Thoracic aorta (tissue), 2 donors: ENCODE data around the gene XPR1. TPM values are rescaled to one million over a fixed set of nuclear protein-coding genes. Genes with fewer than 3 reads are reported as not detected.

ENCODE experiments used
- ATAC-seq: fragments of 150-250 bp; one replicate; pipeline ENCODE4 v1.8.0; 2017; ENCODE audit warnings: low read depth; ENCODE audit not compliant: insufficient number of reproducible peaks, low FRiP score
- DNase-seq: peaks from one replicate; pipeline ENCODE4 v3.0.0-alpha.2; 2020; ENCODE audit warnings: low spot score
- H3K27ac ChIP-seq, 2 donors: fragments of 200-600 bp; sonication (generic); 1 replicate in 1 of 2; 2 replicates in 1 of 2; pipeline ENCODE4 v1.5.1; 2016; ENCODE audit warnings: mild to moderate bottlenecking in 2 of 2, moderate library complexity in 2 of 2
- H3K27me3 ChIP-seq: fragments of 200-600 bp; sonication (generic); replicated peaks from 2 replicates; pipeline ENCODE4 v1.6.0; 2016; ENCODE audit warnings: mild to moderate bottlenecking; ENCODE audit not compliant: insufficient read depth
- H3K36me3 ChIP-seq: fragments of 200-600 bp; sonication (generic); one replicate; pipeline ENCODE4 v1.5.1; 2016
- H3K4me1 ChIP-seq, 2 donors: fragments of 200-600 bp; sonication (generic); 1 replicate in 1 of 2; 2 replicates in 1 of 2; pipeline versions ENCODE4 v1.5.1 to v1.6.0; 2016; ENCODE audit warnings: low read depth in 2 of 2, mild to moderate bottlenecking in 1 of 2; ENCODE audit not compliant: control insufficient read depth in 1 of 2
- H3K4me3 ChIP-seq: fragments of 200-600 bp; sonication (generic); 2 replicates; pipeline ENCODE4 v1.5.1; 2016; ENCODE audit warnings: mild to moderate bottlenecking
- H3K9me3 ChIP-seq: fragments of 200-600 bp; sonication (generic); 2 replicates; pipeline ENCODE4 v1.5.1; 2016
- total RNA-seq, 2 donors: library from RNA; depleted of rRNA; stranded (reverse); fragments of >200 nt; gene quantifications; one replicate each; pipeline versions ENCODE4 v1.1.0 to v1.2.3, GENCODE V29; 2016
- TF ChIP-seq, protein P1 (sequence below): fragments of 200-600 bp; sonication (generic); IDR thresholded peaks from one replicate; pipeline ENCODE4 v1.5.1; 2019; ENCODE audit warnings: antibody characterized with exemption

XPR1 gene
- total RNA-seq, 2 donors from 2014 or later, result 29.1 to 42.8 TPM

DNA sequence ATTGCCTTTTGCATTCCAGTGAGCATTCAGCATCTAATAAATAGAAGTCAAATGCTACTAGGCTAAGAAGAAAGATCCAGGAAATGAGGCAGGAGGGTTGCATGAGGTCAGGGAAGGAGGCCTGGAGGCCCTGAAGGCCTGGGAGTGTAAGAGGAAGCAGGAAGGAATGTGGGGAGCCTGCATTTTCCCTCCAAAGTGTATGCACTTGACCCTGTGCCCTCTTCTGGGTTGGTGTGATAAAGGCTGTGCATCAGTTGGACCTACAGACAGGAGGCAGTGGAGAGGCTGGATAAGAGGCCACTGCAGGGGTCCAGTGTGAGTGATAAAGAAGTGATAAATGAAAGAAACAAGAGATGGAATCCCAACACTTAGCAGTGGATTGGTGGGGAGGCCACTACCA is 301.3 kb downstream of the XPR1 start:
- ATAC-seq, result no peak
- Histone ChIP-seq H3K4me1 (no peaks in the 10 kb centered on the region), H3K27me3 (no peaks in the 10 kb centered on the region), H3K9me3 (no peaks in the 10 kb centered on the region), H3K36me3 (peaks cover 14% of the 10 kb centered on the region), H3K4me3 (no peak overlapping the region), H3K27ac (no peak overlapping the region)
- TF ChIP-seq, protein P1, sequence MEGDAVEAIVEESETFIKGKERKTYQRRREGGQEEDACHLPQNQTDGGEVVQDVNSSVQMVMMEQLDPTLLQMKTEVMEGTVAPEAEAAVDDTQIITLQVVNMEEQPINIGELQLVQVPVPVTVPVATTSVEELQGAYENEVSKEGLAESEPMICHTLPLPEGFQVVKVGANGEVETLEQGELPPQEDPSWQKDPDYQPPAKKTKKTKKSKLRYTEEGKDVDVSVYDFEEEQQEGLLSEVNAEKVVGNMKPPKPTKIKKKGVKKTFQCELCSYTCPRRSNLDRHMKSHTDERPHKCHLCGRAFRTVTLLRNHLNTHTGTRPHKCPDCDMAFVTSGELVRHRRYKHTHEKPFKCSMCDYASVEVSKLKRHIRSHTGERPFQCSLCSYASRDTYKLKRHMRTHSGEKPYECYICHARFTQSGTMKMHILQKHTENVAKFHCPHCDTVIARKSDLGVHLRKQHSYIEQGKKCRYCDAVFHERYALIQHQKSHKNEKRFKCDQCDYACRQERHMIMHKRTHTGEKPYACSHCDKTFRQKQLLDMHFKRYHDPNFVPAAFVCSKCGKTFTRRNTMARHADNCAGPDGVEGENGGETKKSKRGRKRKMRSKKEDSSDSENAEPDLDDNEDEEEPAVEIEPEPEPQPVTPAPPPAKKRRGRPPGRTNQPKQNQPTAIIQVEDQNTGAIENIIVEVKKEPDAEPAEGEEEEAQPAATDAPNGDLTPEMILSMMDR, result no peak
- DNase-seq, result no peak

DNA sequence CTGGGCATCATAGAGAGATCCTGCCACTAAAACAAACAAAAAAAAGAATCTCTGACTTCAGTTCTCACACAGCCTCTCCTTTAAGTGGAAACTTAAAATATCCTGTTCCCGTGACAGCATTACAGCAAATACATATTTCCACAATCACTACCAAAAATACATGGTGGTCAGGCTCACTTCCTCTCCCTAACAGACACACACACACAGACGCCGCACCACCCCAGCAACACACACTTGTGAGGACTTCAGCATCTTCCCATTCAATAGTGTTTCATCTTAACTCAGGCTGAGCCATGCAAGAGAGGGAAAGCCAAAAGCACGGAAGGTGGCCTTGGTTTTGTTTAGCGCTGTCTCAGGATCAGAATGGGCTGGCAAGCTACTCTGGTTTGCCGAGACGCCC is 302.7 kb downstream of the XPR1 start:
- H3K27ac ChIP-seq, result no peak overlapping the region
- H3K36me3 ChIP-seq, result peaks cover 11% of the 10 kb centered on the region
- no peaks in the 10 kb centered on the region for H3K27me3 ChIP-seq
- ATAC-seq, result no peak
- TF ChIP-seq, protein P1, result no peak
- DNase-seq, result no peak
- H3K9me3 ChIP-seq, result no peaks in the 10 kb centered on the region
- no peaks in the 10 kb centered on the region for H3K4me1 ChIP-seq
- H3K4me3 ChIP-seq, result no peak overlapping the region

DNA sequence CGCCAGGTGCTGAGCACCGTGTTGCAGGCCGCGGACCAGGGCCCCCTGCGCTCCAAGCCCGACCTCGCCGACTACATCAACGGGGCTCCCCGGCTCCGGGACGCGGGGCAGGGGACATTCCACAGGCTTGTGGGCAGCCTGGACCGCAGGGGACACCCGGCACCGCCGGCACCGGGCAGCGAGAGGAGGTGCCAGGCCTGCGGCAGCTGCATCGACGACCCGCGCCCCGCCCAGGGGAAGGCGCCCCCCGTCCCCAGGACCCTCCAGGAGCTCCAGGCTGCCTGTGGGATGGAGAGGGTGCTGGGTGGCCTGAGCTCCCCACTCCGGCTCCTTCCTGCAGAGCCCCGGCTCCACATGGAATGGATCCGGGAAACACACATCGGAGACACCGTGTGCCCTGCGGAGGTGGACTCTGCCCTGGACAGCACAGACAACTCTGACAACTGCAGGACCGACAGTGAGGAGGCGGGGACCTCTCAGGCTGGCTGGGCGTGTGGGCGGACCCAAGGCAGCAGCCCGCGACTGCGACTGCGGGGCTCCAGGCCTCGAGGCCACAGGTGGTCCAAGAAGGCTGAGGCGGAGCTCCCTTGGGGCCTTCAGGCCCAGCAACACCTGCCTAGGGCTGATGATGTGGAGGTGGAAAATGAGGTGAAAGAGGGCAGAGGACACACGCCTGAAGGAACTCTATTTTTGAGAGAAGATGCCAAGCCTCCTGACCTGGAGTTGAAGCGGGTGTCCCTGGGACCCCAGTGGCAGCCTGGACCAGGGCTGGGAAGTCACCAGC is 303.7 kb downstream of the XPR1 start:
- Histone ChIP-seq H3K4me3 (no peak overlapping the region), H3K27ac (no peak overlapping the region), H3K27me3 (no peaks in the 10 kb centered on the region), H3K9me3 (no peaks in the 10 kb centered on the region), H3K36me3 (peaks cover 11% of the 10 kb centered on the region), H3K4me1 (no peaks in the 10 kb centered on the region)
- DNase-seq (no peak), ATAC-seq (no peak)
- TF ChIP-seq, protein P1, result no peak

DNA sequence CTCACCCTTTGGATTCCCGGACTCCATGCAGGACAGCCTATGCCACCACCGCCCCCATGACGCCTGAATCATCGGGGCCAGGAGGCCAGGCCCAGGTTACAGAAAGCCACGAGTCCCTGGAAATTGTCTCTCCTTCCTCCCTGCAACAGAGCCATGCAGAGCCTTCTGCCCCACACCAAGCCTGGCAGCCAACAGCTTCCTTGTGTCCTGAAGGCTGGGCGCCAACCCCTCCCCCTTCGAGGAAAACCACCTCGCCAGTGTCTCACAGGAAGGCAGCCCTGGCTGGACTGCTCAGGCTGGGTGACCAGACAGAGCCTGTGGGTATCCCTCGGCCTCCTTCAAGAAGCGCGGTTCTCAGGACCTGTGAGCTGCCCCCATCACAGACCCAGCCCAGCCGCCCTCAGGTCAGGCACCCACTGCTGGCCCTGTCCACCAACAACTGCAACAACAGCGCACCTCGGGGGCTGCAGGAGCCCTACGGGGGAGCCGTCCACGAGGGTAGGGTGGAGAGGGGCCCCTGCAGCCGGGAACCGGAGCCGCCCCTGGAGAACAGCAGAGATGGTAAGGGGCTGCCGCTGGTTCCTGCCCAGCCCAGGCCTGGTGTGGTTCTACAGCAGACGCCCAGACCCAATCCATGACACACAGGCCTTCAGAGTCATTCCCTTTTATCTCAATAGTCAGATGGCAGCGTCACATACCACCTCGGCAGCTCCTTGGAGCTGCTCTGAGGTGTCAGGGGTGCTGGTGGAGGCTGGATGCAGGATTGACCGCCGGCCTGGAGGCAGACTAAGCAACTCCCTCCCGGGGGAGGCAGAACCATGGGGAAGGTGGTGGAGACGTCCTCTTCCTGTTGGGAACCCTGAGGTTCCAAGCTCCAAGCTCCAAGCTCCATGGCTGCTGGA is 304.5 kb downstream of the XPR1 start:
- Histone ChIP-seq H3K9me3 (no peaks in the 10 kb centered on the region), H3K4me1 (no peaks in the 10 kb centered on the region), H3K36me3 (peaks cover 11% of the 10 kb centered on the region), H3K27me3 (no peaks in the 10 kb centered on the region), H3K27ac (no peak overlapping the region), H3K4me3 (no peak overlapping the region)
- TF ChIP-seq, protein P1, result no peak
- ATAC-seq (no peak), DNase-seq (no peak)

DNA sequence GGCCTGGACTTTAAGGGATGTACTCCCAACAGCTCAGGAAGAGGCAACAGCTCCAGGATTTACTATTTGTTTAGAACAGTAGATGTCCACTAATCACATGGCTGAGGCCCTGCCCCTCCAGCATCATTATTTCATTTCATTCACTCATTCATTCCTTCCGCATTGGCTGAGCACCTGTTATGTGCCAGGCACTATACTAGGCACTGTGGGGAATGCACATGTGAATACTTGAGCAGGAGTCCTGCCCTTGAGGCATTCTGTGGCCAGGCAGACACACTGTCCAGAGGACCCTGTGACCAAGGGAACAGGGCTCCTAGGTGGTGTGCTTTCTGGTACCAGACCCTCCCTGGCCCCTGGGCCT is 305.2 kb downstream of the XPR1 start:
- H3K9me3 ChIP-seq, result no peaks in the 10 kb centered on the region
- ATAC-seq, result no peak
- no peak for DNase-seq
- H3K4me3 ChIP-seq, result no peak overlapping the region
- no peaks in the 10 kb centered on the region for H3K27me3 ChIP-seq
- no peak overlapping the region for H3K27ac ChIP-seq
- peaks cover 11% of the 10 kb centered on the region for H3K36me3 ChIP-seq
- TF ChIP-seq, protein P1, result no peak
- H3K4me1 ChIP-seq, result no peaks in the 10 kb centered on the region
